HCT116 (cell line): ENCODE results near the gene SPSB4. TPM values are rescaled to one million over a fixed set of nuclear protein-coding genes. Genes with fewer than 3 reads are reported as not detected.

ENCODE experiments used
- ATAC-seq: fragments of 200-7000 bp; cut with Tn5 transposase; 2 replicates; pipeline ENCODE4 v1.9.1; 2020; ENCODE audit warnings: mild to moderate bottlenecking, moderate library complexity
- BruUV-seq: library from RNA; stranded (reverse); fragments of 400-500 nt; replicated peaks from 2 replicates; lab custom pipeline; 2021; lab: Mats Ljungman, UMichigan
- CTCF ChIA-PET: fragments of 300-600 bp; sonication (Branson Sonifier 250); formaldehyde crosslinking; loops from one replicate; lab custom pipeline; 2021; ENCODE audit warnings: antibody characterized with exemption; lab: Charles Lee
- POLR2A ChIA-PET: fragments of 300-600, 350-600 bp; sonication (Branson Sonifier 250); formaldehyde crosslinking; loops from one replicate; lab custom pipeline; 2021; ENCODE audit warnings: antibody characterized with exemption; lab: Charles Lee
- RAD21 ChIA-PET, 2 experiments: fragments of 300-600 bp; sonication (Branson Sonifier 250); formaldehyde crosslinking; loops; one replicate each; lab custom pipeline; 2023; ENCODE audit warnings: low total read pairs in 2 of 2; ENCODE audit not compliant: uncharacterized antibody in 2 of 2, unreplicated experiment in 2 of 2, low non-redundant PET in 1 of 2; lab: Charles Lee
- DNase-seq: peaks from one replicate; pipeline ENCODE4 v3.0.0-alpha.2; 2010; ENCODE audit warnings: low read depth, low spot score
- H2AFZ ChIP-seq: fragments of 200-600 bp; shearing (Covaris generic), sonication (generic); 2 replicates; pipeline ENCODE4 v1.6.1; 2017; ENCODE audit warnings: low read depth, mixed run types, mixed read lengths, antibody characterized with exemption, low read length; ENCODE audit not compliant: poor library complexity, severe bottlenecking
- H3K27ac ChIP-seq: 2 replicates; pipeline ENCODE4 v1.5.1; 2012; ENCODE audit warnings: low read depth, low read length
- H3K27me3 ChIP-seq: fragments of 200-600 bp; sonication (generic); 2 replicates; pipeline ENCODE4 v1.6.1; 2016; ENCODE audit warnings: mixed run types, low read length, mixed read lengths; ENCODE audit not compliant: insufficient read depth
- H3K36me3 ChIP-seq, 2 experiments: fragments of 200-500 bp in 1 of 2; fragments of 200-600 bp in 1 of 2; sonication (Bioruptor generic) in 1 of 2; sonication (generic) in 1 of 2; 2 replicates each; pipeline versions ENCODE4 v1.5.1 to v1.6.1; 2014 to 2016; ENCODE audit warnings: low read length in 2 of 2, inconsistent platforms in 1 of 2, mixed read lengths in 1 of 2, mixed run types in 1 of 2; ENCODE audit not compliant: insufficient read depth in 2 of 2, control insufficient read depth in 1 of 2
- H3K4me1 ChIP-seq, 2 experiments: fragments of 200-600 bp in 1 of 2; sonication (generic) in 1 of 2; 2 replicates each; pipeline versions ENCODE4 v1.5.1 to v1.6.1; 2012 to 2017; ENCODE audit warnings: low read length in 2 of 2, inconsistent platforms in 1 of 2, mild to moderate bottlenecking in 1 of 2, mixed read lengths in 1 of 2, mixed run types in 1 of 2, moderate library complexity in 1 of 2; ENCODE audit not compliant: insufficient read depth in 2 of 2, control insufficient read depth in 1 of 2
- H3K4me2 ChIP-seq: fragments of 200-600 bp; sonication (generic); 2 replicates; pipeline ENCODE4 v1.6.1; 2017; ENCODE audit warnings: mixed run types, low read length, mixed read lengths
- H3K4me3 ChIP-seq, 2 experiments: fragments of 200-600 bp in 1 of 2; sonication (generic) in 1 of 2; replicated peaks in 1 of 2; 2 replicates each; pipeline ENCODE4 v1.5.1; 2011 to 2016; ENCODE audit warnings: low read length in 2 of 2, control low read depth in 1 of 2, low read depth in 1 of 2, mild to moderate bottlenecking in 1 of 2, mixed read lengths in 1 of 2, mixed run types in 1 of 2
- H3K79me2 ChIP-seq: fragments of 200-600 bp; sonication (generic); 2 replicates; pipeline ENCODE4 v1.6.1; 2017; ENCODE audit warnings: mild to moderate bottlenecking, mixed run types, low read length, moderate library complexity, mixed read lengths; ENCODE audit not compliant: insufficient read depth
- H3K9ac ChIP-seq: fragments of 200-600 bp; sonication (generic); 2 replicates; pipeline ENCODE4 v1.6.1; 2016; ENCODE audit warnings: low read length, mixed read lengths
- H3K9me2 ChIP-seq: fragments of 200-600 bp; sonication (generic), shearing (Covaris generic); 2 replicates; pipeline ENCODE4 v1.6.1; 2017; ENCODE audit warnings: mixed run types, mild to moderate bottlenecking, moderate library complexity; ENCODE audit not compliant: insufficient read depth
- H3K9me3 ChIP-seq, 2 experiments: fragments of 200-500 bp in 1 of 2; fragments of 200-600 bp in 1 of 2; sonication (Bioruptor generic) in 1 of 2; sonication (generic) in 1 of 2; 2 replicates each; pipeline ENCODE4 v1.6.1; 2014 to 2017; ENCODE audit warnings: low read length in 2 of 2, mixed read lengths in 2 of 2, inconsistent platforms in 1 of 2, low read depth in 1 of 2, mild to moderate bottlenecking in 1 of 2, mixed run types in 1 of 2, moderate library complexity in 1 of 2; ENCODE audit not compliant: control insufficient read depth in 1 of 2, insufficient read depth in 1 of 2
- H4K20me1 ChIP-seq: fragments of 200-600 bp; sonication (generic), shearing (Covaris generic); 2 replicates; pipeline ENCODE4 v1.6.1; 2017; ENCODE audit warnings: mixed run types, mild to moderate bottlenecking, moderate library complexity; ENCODE audit not compliant: insufficient read depth
- ELF1 ChIP-seq: IDR thresholded peaks from 2 replicates; pipeline ENCODE4 v1.6.1; 2012; ENCODE audit warnings: low read depth, borderline replicate concordance
- EZH2 ChIP-seq: fragments of 200-600 bp; sonication (generic); IDR thresholded peaks from 2 replicates; pipeline ENCODE4 v1.6.1; 2017; ENCODE audit warnings: antibody characterized with exemption, mixed run types
- EZH2phosphoT487 ChIP-seq: fragments of 200-600 bp; IDR thresholded peaks from 2 replicates; pipeline ENCODE4 v1.6.1; 2018; ENCODE audit warnings: antibody characterized with exemption, borderline replicate concordance
- JUND ChIP-seq: IDR thresholded peaks from 2 replicates; pipeline ENCODE4 v1.6.1; 2012
- POLR2A ChIP-seq: IDR thresholded peaks from 2 replicates; pipeline ENCODE4 v1.7.0; 2011; ENCODE audit warnings: borderline replicate concordance; ENCODE audit not compliant: insufficient read depth, insufficient read length; ENCODE audit errors: extremely low read depth
- POLR2AphosphoS5 ChIP-seq: IDR thresholded peaks from 2 replicates; pipeline ENCODE4 v1.6.1; 2011; ENCODE audit warnings: mild to moderate bottlenecking, low read depth, low read length, moderate library complexity
- RAD21 ChIP-seq: IDR thresholded peaks from 2 replicates; pipeline ENCODE4 v1.6.1; 2012; ENCODE audit warnings: low read depth, mild to moderate bottlenecking
- SRF ChIP-seq: IDR thresholded peaks from 2 replicates; pipeline ENCODE4 v1.6.1; 2012; ENCODE audit warnings: low read depth
- YY1 ChIP-seq: IDR thresholded peaks from 2 replicates; pipeline ENCODE4 v1.6.1; 2011; ENCODE audit warnings: low read length, low read depth, moderate library complexity, mild to moderate bottlenecking; ENCODE audit not compliant: insufficient replicate concordance; ENCODE audit errors: extremely low read depth
- intact Hi-C: fragments of 100-400 bp; cut with micrococcal nuclease; formaldehyde crosslinking; loops from 2 replicates; pipeline ENCODE4 v1.10.0; 2022
- total RNA-seq: library from RNA; stranded (reverse); gene quantifications from one replicate; pipeline ENCODE4 v1.2.1, GENCODE V29; 2021; ENCODE audit not compliant: unreplicated experiment
- TF ChIP-seq, protein P1 (sequence below): IDR thresholded peaks from 2 replicates; pipeline ENCODE4 v1.6.1; 2011; ENCODE audit warnings: mild to moderate bottlenecking, low read length, moderate library complexity; ENCODE audit not compliant: insufficient replicate concordance; ENCODE audit errors: extremely low read depth

Gene SPSB4
- total RNA-seq, 1 experiment from 2014 or later: 0.57 TPM

DNA sequence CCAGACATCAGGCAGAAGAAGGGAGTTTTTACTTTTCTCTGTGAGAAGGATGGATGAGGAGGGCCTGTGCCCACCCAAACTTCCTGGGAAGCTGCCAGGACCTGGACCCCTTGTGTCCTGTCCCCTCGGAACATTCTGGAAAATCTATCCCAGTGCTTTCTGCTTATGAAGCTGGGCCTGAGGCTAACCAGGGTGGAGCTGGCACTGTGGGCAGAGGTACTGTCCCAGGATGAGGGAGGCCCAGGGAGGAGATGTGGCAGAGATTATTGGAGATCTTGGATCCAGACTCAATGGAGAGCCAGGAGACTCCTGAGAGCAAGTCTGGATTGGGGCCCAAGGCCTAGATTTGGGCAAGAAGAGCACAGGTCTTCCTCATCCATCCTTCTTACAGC, 44.4 kb downstream of the SPSB4 start:
- H3K9me2 ChIP-seq: no peaks in the 10 kb centered on the region
- CTCF ChIA-PET: interaction anchor here (1.6 kb wide), 1 partner anchor 10 kb away, joined by 4 read pairs; no protein-coding TSS in a partner anchor
- H4K20me1 ChIP-seq: no peaks in the 10 kb centered on the region
- no peaks in the 10 kb centered on the region for H3K4me1 ChIP-seq
- no peaks in the 10 kb centered on the region for H3K36me3 ChIP-seq
- POLR2A ChIA-PET: no interaction called here
- no peak overlapping the region for H3K27ac ChIP-seq
- no peak for TF ChIP-seq ELF1
- no peak for TF ChIP-seq EZH2phosphoT487
- no peak for TF ChIP-seq POLR2A
- TF ChIP-seq RAD21: no peak
- TF ChIP-seq EZH2: no peak
- TF ChIP-seq, protein P1, sequence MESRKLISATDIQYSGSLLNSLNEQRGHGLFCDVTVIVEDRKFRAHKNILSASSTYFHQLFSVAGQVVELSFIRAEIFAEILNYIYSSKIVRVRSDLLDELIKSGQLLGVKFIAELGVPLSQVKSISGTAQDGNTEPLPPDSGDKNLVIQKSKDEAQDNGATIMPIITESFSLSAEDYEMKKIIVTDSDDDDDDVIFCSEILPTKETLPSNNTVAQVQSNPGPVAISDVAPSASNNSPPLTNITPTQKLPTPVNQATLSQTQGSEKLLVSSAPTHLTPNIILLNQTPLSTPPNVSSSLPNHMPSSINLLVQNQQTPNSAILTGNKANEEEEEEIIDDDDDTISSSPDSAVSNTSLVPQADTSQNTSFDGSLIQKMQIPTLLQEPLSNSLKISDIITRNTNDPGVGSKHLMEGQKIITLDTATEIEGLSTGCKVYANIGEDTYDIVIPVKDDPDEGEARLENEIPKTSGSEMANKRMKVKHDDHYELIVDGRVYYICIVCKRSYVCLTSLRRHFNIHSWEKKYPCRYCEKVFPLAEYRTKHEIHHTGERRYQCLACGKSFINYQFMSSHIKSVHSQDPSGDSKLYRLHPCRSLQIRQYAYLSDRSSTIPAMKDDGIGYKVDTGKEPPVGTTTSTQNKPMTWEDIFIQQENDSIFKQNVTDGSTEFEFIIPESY: no peak
- TF ChIP-seq JUND: no peak
- TF ChIP-seq POLR2AphosphoS5: no peak
- no peak for TF ChIP-seq YY1
- TF ChIP-seq SRF: no peak
- no peaks in the 10 kb centered on the region for H3K27me3 ChIP-seq
- RAD21 ChIA-PET: no interaction called here
- H2AFZ ChIP-seq: no peak overlapping the region
- no peak overlapping the region for H3K4me3 ChIP-seq
- ATAC-seq (no peak), DNase-seq (no peak)
- 0 out of 4 replicates have a peak, but pooled peaks cover 0 to 4% of the 10 kb centered on the region in 2 experiments for H3K9me3 ChIP-seq
- no peaks in the 10 kb centered on the region for H3K79me2 ChIP-seq
- no peak overlapping the region for H3K4me2 ChIP-seq
- no TSS peak for BruUV-seq
- intact Hi-C loops: no loop called here
- H3K9ac ChIP-seq: no peak overlapping the region
